GM21390 (cell line): ENCODE data around the gene SLC8A3.

Source experiments
- ATAC-seq: cut with Tn5 transposase; IDR thresholded peaks from one replicate; pipeline ENCODE4 v1.9.1; 2021; ENCODE audit not compliant: unreplicated experiment

SLC8A3 gene

DNA sequence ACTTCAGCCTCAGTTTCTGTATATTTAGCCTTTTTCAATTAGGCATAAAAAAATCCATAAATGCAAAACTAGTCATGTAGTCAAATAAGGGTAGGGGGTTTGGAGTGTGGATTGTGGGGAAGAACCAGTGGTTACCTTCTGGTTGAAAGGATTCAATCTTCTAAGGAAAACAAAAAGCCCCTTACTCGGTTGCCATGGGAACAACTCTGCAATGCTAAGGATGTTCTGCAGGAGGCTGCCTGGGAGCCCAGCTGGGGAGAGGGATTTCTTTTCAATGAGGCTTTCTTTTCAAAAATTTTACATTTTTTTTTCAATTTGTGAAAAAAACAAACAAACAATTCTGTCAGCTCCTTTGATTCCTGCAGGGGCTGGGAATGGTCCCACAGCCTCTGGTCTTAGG lies 67.2 kb downstream of the SLC8A3 start:
- no peak for ATAC-seq

DNA sequence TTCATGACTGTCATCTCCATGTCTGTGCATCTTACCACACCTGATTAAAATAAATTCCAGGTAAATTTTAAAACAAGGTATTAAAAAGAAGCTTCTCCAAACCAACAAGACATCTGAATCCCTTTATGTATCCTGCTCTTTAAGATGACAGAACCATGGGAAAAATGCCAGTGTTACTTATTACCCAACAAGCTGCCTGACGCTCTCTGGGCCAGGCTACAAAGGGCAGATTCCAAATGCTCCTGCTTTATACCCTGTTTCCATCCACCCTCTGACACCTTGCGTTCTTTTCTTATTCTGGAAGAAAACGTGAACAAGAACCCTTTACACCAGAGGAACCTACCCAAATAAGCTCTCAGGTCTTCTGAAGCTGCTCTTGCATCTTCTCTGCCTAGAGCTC lies 70.7 kb downstream of the SLC8A3 start:
- ATAC-seq: no peak

DNA sequence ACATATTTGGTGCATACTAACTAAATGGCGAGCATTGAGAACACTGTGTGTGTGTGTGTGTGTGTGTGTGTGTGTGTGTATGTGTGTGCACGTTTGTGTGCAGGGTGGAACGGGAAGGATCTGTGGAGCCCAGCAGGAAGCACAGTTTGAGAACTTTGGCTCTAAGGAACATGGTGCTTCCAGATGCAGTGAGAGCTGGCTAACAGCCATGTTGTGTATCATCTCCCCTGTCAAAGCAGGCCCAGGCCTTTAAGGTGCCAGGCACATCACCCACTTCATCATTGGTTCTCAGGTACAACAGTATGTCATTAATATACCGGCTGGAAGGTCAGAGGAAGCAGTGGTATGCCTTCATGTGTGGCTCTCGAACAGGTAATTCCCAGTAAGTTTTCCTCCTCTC lies 72.5 kb downstream of the SLC8A3 start:
- ATAC-seq: no peak

DNA sequence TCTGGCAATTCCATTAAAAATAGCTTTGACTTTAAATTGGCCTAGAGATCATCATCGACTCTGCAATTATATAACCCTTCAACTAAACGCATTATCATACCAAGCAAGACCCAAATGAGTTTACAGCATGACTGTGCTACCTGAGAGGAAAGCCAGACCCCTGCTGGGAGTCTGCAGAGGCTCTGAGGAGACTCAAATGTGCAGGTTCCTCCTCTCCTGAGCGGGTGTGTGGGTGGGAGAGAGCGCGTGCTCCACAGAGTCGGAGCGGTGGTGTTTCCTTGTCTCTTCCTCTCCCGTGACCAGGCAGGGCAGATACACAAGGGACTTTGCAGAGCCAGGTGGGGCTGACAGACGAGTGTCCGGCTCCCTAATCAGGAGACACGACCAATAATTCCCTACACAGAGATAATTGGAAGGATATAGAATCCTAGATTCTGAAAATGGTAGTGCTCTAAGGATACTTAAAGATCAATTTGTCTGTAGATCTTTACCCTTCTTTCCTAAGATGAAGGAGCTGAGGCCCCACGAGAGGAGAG lies 74.1 kb downstream of the SLC8A3 start:
- no peak for ATAC-seq

DNA sequence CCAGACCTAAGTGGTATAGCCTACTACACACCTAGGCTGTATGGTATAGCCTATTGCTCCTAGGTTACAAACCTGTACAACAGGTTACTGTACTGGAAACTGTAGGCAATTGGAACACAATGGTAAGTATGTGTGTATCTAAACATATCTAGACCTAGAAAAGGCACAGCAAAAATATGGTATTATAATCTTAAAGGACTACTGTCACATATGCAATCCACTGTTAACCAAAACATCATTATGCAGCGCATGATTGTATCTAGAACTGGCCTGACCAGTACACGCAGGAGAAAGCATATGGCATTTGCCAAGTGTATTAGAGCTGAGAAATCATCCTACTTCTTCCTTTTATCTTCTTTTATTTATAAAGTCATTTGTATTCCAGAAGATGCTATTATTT lies 75.5 kb downstream of the SLC8A3 start:
- ATAC-seq: no peak

DNA sequence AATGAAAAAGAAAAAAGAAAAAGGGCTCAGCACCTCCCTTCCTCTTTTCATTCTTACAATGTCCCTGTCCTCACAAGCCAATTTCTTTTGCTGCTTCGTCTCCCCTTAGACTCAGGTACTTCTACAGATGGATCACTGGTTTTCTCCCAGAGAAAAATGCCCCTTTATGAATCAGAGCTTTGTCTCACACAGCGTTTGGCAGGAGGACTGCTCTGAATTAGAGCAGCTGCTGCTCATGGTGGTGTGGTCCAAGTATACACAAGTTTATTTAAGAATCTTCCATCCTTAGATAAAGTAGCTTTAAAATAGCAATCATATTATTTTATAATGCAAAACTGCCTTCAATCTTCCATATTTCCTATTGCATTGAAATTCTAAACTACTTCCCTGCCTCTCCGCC lies 80.3 kb downstream of the SLC8A3 start:
- no peak for ATAC-seq

DNA sequence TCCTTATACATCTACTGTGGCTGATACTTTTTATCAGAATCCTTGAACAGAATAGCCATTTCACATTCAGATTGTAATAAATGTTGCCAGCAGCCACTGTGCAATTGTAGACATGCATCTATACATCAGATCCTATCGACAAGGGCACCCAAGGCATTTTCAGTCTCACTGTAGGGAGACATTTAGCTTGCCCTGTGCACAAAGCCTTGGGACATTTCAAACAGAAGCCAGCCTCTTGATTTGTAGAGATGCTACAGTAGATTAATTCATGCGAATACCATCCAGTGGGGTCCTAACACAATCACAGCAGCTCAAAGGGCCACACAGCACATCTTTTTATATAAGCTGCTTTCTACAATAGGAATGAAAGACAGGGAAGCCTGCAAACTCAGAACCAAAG lies 81.4 kb downstream of the SLC8A3 start:
- ATAC-seq: no peak

DNA sequence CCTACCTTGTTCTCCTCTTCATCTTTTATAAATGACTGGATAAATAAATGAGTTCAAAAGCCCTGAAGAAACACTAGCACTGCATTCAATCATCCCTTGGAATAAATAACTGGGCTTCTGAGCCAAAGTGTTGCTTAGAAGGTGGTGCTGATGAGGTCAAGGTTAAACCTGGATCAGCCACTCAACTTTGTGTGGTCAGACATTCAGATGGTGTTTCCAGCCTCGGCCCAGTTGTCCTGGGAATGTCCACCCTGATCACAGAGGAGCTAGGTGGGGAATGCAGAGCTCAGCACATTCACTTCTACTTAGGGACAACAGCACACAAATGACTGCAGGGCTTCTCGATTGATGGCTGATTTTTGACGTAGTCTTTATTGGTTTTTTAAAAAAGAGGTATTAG lies 88.7 kb downstream of the SLC8A3 start:
- no peak for ATAC-seq

DNA sequence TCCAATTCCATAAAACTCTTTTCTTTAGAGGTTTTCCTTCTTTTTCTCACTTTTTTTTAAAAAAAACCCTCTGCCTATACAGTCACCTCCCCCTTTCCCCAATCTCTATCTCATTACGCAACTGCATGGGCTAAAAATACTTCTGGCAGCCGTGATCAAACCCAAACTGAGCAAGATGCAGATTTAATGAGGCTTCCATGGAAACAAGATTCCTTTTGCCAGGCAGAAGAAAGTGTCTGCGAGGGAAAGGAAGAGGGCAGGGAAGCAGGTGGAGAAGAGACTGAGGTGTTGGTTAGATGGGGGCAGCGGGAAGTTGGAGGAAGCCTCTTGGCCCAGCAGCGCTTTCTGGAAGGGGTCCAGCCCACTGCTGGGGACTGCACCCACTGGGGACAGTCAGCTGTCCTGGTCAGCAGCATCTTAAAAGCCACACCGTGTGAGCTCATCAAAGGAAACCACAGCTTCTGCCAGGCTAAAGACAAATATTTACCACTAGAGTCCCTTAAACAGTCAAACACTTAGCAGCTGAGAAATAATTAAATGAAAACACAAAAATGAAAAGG lies 90.4 kb downstream of the SLC8A3 start:
- no peak for ATAC-seq

DNA sequence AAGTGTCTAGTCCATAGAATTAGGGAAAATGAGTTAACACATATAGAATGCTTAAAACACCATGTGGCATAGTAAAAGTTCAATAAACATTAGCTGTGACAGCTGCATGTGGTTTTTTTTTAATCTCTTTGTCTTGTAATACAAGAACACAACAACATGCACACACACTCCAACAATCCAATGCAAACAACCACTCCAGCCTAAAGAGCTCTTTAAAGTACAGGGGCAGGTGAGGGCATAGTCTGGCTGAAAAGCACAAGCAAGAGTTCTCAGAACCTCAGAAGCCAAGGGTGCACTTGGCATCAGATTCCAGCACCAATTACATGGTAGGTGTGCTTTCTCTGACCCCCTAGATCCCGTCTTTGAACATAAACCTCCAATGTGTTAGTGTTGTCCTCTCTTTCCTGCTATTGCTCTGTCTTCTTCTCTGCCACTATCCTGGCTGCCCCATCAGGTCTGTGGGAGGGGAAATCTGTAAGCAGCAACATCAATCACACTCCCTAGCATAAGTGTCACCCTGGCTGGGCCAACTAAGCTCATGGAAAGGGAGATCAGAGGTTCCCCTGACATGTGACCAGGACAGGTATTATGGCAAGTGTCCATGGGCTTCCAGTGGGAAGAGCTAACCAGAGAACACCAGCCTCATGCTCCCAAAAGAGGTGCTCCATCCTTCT lies 91.0 kb downstream of the SLC8A3 start:
- no peak for ATAC-seq

DNA sequence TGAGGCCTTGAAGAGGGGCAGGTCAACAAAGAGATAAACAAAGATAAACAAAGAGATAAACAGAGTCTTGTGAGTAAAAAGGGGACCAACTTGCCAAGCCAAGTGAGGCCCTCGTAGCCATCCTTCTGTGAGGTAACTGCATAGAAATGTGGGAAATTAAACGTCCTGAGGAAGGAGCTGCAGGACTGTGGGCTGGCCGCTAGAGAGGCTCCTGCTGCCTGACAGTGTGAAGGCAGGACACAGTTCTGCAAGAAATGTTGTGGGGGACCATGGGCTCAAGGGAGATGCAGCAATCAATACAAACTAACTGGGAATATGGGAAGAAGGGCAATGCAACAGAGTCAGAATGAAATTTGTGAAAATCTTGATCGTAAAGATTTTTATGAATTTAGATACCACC lies 91.9 kb downstream of the SLC8A3 start:
- ATAC-seq: no peak

DNA sequence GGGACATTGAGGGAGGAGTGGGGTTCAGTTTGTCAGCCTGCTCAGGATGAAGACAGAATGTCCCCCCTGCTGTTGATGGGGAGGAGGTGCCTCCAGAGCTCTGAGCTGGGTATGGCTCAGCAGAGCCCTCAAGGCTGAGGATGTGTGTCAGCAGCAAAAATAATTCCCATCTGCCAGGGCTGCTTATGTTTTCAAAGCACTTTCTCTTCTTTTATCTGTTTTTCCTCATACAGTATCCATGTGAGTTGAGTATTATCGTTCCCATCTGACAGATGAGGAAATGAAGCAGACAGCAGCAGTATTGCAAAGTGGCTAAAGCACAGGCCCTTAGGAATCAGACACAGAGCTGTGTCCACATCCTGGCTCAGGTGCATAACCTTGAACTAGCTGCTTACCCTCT lies 94.1 kb downstream of the SLC8A3 start:
- no peak for ATAC-seq

DNA sequence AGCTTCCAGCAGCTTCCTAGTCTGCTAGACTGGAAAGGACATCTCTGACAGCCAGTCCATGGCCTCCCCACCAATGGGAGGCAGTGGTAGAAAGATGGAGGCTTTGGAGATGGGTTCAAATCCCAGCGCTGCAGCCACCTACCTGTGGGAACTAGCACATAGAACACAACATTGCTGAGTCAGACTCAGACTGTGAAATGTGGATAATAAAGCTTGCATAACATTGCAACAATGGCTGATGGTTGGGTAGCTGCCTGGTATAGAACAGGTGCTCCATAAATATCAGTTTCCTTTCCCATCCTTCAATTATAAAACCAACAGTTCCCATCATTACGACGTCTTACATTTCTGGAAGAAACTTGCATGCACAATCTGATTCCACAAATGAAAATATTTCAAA lies 94.6 kb downstream of the SLC8A3 start:
- no peak for ATAC-seq

DNA sequence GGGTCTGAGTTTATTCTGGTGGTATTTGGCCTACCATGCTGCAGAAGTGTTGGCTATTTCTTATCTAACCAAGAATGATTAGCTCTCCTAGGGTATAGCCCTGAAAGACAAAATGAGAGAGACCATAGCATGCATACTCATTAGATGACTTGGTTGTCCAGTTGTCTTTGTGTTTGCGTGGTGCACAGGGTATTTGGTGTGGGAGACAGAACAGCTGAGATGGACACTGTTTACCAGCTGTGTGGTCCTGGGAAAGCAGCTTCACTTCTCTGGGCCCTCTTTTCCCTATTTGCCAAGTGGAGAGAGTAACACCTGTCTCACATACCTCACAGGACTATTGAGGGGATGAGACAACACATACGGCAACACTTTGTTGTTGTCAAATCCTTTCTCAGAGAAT lies 95.6 kb downstream of the SLC8A3 start:
- ATAC-seq: no peak

DNA sequence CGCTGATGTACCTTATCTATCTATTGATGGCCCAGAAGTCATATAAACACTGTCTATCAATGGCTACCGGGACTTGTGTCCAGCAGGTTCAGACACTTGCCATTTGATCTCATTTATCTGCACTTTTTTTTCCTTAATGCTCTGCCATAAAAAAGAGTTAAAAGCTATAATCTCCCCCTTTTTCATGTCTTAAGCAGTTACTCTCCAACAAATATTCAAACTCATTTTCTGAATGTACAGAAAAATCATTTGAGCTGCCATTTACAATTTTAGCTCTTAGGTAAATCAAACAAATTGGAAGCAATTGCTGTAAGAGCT lies 101.4 kb downstream of the SLC8A3 start:
- ATAC-seq: no peak

DNA sequence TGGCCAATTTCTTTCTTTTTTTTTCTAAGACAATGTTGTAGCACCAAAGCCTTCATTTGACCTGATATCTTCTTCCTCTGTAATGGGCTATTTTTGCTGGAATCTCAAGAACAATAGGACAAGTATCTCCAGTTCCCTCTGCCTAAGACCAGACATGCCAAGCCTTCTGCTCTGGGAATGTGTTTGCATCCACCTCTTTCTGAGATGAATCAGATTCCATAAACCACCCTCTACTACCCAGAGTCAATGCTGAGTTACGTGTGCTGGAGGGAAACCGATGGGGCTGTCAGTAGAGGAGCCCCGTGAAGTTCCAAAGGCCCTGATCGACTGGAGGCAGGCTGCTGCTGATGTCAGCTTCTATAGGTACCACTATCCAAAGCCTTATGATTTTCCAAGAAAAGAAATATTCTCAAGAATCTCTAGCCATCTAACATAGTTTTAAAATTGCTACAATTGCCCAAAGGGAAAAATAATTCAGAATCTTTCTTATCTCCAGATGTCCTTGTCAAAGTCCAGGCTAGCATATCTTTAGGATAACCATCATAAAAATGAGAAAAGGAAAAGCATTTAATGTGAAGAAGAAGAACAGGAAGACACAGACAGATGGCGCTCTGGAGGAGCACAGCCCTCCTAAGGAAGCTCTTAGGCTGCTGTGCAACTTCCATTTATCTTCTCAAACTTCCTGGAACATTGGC lies 101.9 kb downstream of the SLC8A3 start:
- no peak for ATAC-seq

DNA sequence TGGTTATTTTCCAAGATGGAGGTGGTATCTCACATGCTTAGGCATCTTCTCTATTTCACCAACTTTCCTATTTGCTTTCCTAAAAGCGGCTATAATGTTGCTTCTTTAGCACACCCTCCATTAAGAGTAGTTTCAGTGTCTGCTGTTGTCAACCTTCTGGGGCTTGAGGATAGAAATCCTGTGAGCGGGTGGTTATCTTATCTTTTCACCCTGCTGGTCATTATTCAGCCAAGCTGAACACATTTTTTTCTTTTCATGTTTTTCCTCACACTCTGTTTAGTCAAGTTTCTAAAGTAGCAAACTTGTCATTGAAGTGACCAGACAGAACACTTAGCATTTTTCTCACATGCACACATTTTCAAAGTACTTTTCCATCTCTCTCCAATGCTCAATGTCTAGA lies 104.5 kb downstream of the SLC8A3 start:
- no peak for ATAC-seq

DNA sequence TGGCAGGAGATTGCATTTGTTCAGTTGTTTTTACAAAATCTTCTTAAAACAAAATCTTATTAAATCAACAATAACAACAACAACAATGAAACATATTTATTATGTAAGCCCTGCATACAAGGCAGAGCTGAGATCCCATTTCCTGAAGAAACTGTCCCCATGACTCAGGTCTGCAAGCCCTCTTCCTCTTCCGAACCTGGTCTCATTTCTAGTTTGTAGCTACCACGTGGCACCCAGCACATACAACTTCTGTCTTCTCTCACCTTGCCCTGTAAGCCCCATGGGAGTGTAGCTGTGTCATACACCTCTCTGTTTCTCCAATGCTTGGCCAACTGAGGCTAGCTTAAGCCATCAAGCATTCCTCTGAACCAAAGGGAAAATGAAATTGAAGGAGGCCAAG lies 106.4 kb downstream of the SLC8A3 start:
- ATAC-seq: no peak

DNA sequence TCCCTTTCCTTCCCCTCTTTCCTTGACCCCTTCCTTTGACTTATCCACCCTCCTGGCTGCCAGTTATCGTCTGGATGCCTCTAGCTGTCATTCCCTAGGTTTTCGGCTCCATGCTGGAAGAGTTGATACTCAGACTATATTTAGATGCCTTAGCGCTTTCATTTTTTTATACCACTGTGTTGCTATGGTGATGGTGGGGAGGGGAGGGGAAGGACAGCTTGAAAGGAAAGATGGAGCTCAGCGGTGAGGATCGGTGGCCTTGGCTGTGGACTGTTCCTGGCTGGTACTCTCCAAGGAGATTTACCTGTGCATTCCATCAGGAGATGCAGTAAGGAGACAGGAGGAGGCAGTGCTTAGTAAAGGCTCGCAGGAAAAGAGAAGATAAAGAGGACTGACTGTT lies 108.7 kb downstream of the SLC8A3 start:
- ATAC-seq: no peak

DNA sequence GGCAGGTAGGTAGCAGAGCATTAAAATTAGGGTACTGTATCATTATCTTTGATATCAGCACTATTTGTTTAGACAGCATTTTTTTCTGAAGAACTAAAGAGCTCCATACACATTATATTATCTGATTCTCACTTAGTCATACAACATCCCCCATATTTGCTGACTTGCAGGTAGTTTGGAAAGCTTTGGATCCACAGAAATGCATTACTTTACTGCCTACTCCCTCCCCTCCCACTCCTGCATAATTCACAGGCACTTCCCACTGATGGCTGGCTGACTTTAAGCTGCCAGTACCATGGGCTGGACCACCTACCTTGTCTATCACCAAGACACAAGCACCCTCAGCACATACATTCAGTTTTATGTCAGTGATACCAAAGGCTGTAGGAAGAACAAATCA lies 110.4 kb downstream of the SLC8A3 start:
- ATAC-seq: no peak

DNA sequence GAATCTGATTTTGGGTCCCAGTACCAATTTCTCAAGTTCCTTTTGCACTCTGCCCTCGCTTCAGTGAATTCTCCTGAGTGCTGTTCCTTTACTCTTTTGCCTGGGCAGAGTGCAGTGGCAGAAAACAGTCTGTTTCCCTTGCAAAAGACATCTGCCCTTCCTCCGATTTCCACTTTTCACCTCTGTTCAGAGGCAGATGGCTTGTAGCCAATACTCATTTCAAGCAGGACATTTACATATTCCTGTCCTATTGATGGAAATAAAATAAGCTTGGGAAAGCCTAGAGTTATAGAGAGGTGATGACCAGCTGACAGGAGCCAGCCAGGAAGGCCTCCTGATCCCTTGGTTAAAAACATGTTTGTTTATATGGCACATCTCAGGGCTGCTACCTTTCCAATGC lies 111.0 kb downstream of the SLC8A3 start:
- no peak for ATAC-seq

DNA sequence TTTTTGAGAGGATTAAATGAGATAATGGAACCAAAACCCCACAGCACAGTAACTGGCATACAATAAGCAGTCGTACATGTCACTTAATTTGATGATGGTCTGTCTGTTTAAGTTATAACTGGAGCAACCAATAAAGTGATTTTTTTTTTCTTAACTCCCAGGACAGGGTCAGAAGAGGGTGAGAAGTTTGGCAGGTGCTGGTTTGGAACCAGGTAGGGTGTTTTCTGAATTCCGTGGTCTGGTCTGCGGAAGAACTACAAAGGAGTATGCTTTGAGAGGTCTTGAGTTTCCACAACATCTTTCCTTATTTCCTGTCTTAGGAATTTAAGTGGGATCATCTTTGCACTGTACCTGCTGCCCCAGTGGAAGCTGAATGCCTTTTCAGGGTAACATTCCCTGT lies 111.7 kb downstream of the SLC8A3 start:
- no peak for ATAC-seq
